GM19452 (cell line): ENCODE measurements around the gene RASSF3.

Source experiments
- ATAC-seq: cut with Tn5 transposase; IDR thresholded peaks from one replicate; pipeline ENCODE4 v1.9.1; 2021; ENCODE audit not compliant: unreplicated experiment

Gene RASSF3

GRCh38 chr12:64667793-64668192 is 57.5 kb downstream of the RASSF3 start:
- no peak for ATAC-seq

DNA sequence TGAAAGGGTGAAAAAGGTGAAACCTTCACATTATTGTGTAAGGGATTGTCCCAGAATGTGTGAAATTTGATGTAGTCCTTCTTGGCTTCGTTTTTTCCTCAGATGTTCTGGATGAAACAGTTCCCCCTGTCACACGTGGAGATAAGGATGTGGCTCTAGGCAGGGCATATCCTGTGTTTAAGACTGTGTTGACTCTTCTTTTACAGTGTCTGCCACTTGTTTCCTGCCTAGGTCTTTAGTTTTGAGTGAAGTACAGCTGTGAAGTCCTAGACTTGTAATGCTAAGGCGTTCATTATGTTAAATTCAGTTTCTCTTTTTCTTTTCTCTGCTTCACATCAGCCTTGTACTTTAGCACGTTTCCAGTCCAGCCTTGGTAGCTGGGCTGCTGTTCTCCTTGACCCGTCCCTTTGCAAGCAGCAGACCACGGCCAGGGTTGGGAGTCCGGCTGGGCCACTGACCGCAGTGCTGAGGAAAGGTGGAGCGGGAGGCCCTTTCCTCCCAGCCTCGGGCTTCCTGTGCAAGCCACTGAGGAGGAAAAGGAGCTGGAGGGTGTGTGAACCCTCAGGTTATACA is 59.1 kb downstream of the RASSF3 start:
- peak; percentile 72 for ATAC-seq

- no peak for ATAC-seq
These were observed 59.7 kb downstream of the RASSF3 start for GRCh38 chr12:64670019-64670418.

DNA sequence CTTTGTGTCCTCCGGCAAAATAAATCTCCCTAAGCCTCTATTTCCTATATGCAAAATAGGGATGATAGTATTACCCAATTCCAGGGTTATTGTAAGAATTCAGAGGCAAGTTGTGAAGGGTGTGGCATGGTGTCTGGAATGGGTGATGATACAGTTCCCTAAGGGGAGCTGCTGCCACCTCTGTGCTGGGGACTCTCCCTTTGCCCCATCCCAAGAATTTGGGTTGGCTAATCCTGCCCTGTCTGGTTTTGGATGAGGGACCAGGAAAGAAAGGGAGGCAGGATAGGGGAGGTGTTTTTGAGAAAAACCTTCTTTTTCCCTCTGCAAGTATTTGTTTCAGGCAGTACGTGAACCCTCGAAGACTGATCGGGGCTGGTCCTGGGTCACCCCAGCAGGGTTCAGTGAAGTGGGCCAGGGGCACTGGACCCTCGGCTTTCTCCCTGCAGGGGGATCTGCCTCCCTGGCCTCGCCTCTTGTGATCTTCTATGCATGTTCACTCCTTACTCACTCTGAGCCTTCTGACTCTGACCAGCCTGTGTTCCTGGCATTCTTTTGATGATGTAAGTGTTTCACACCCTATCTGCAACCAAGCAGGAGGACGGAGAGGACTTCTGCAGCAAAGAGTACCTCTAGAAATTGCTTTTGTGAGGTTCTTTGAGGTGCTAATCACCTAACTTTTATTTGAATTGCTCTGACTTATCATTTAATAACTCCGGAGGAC is 60.8 kb downstream of the RASSF3 start:
- no peak for ATAC-seq

DNA sequence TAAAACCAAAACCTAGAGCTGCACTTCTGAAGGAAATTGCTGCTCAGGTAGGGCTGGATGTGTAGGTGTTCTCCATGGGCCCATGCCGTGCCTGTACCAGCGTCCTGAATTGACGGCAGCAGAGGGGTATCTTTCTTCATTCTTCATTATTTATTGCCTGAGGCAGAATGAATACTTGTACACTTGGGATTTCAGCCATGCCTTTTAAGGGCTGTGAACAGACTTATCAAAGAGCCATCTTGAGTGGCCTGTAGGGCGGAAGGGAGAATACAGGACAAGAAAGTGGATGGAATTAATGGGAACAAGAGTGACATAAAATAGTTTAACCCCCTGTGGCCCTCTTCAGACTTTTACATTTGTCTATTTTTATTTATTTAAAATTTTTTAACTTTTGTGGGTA is 61.4 kb downstream of the RASSF3 start:
- no peak for ATAC-seq

GRCh38 chr12:64672925-64673409 is 62.7 kb downstream of the RASSF3 start:
- no peak for ATAC-seq

DNA sequence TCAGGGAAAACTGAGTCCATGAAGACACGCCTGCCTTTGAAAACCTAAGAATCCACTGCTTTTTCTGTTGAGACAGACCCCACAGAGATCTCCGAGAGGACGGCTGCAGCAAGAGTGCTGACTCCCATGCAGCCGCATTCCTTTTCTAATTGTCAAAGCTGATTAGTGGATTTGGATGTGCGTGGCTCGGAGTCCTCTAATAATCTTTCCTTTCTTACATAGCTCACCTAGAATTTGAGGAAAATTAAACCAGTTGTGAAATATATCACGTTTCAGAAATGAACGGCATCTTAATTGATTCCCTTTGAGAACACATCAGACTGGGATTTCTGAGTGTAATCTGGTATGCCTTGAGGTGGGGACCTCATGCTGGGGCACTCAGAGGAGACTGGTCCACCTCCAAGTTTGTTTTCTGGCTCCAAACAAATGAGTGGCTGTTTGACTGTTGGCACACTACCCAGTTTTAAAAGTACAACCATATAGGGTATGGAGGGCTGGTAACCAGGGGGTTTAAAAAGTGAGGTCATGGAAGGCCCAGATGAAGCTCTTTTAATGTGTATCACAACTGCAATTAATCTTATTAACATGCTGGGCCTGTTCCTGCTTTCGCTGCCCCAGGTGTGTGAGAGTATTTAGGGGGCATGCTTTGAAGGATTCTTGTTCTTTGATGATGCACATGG is 63.3 kb downstream of the RASSF3 start:
- no peak for ATAC-seq

DNA sequence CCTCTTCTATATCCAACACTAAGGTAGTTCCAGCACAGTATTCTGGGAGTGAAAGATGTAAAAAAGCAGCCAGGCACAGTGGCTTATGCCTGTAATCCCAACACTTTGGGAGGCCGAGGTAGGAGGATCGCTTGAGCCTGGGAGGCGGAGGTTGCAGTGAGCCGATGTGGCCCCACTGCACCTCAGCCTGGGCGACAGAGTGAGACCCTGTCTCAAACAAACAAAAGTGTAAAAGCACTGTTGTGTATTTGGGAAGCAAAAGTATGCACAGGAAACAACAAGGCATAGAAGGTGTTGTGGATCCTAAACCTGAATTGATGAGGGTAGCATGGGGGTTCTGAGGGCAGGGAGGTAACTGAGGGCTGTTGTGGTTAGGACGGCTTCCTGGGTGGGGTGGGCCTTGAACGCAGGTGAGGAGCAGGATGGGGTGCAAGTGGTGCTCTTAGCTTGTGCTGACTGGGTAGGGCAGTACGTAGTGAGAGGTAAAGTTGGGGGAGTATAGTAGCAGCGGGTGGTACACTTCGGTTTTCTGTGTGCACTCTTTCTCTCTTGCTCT is 64.2 kb downstream of the RASSF3 start:
- ATAC-seq, result no peak

DNA sequence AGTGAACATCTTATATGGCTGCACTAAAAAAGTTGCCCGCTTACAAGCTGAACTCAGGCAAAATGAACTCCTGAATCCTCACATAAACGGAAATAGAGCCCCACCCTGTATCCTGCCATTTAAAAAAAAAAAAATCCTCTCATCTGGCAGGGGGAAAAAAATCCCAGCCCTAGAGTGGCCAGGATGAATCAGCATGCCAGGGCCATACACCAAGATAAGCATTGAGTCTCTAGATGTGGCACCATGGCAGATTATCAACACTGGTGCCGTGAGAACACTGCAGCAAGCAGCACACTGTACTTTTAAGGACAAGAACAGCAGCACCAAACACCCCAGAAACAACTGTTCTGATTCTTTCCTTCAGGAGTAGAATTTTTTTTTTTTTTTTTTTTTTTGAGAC is 65.5 kb downstream of the RASSF3 start:
- no peak for ATAC-seq

DNA sequence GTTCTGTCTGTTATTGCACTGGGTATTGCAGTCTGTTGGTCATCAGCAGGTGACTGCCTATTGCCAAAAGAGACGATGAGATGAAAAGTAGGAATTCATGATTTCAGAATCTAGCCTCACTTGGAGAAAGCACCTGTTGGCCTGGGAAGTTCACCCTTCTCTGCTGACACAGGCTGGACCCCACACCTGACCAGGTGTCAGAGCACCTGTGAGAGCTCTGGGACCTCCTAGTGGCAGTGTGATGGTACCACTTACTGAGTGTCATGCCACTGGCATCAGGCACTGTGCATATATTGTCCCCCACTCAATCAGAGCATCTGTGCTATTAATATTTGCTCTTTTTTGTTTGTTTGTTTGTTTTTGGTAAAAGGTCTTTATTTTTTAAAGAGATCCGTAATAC is 68.0 kb downstream of the RASSF3 start:
- no peak for ATAC-seq

DNA sequence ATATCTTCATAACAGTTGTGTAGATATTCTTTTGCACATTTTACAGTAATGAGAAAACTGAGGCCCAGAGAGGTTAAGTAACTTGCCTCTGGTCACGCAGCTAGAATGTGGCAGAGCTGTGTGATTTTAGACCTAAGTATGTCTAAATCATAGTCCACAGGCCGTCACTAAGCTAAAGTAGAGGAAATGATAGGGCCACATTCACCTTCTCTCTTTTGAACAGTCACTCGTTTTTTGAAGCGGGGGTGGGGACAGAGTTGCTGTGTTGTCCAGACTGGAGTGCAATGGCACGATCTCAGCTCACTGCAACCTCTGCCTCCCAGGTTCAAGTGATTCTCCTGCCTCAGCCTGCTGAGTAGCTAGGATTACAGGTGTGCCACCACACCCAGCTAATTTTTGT is 68.5 kb downstream of the RASSF3 start:
- no peak for ATAC-seq

- no peak for ATAC-seq
These were observed 69.2 kb downstream of the RASSF3 start for GRCh38 chr12:64679487-64680001.

DNA sequence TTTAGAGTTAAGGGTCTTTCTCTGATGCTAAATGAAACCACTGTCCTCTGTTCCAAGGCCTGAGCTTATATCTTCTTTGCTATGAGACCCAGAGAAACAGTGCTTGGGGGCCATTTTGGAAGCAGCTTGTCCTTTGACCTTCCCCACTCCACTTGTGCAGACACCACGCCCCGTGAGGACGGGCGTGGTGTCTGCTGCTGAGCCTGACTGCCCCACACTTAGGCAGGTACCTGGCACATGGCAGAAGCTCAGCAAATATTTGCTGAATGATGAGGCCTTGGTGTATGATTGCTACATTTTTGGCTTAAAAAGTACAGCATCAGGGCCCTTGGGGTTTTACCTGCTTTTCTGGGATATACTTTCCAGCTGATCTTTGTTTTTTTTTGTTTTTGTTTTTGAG is 69.9 kb downstream of the RASSF3 start:
- no peak for ATAC-seq

GRCh38 chr12:64681200-64682052 is 71.1 kb downstream of the RASSF3 start:
- no peak for ATAC-seq

DNA sequence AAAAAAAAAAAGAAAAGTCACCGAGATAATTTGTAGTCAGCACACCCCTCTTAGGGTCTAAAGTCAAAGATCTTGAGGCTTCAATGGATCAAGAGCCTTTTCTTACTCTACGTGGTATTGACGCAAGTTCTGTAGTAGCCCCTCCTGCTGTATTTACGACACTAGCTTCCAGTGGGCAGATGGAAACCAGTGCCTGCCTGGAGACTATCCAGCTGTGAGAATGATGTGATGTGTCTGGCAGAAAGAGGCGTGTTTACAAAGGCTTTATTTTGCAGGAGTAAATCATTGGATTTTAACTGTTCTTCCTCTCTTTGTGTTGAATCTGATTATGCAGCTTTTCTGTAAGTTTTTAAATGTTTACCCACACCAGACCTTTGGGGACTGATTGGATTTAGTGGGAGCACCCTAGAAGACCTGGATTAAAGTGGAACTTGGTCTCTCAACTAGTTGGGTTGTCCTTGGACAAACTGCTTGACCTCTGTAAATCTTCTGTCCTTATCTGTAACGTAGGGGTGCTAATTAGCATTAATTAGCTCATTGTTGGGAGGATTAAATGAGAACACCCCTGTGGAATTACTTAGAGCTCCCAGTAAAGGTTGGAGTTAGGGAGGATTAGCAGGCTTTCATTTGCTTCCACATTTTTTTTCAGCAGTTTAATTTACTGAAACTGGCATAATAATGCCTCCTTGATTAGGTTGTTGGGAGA is 72.4 kb downstream of the RASSF3 start:
- ATAC-seq, result no peak

- ATAC-seq, result no peak
These were observed 73.7 kb downstream of the RASSF3 start for GRCh38 chr12:64683816-64684543.

- no peak for ATAC-seq
These were observed 74.8 kb downstream of the RASSF3 start for GRCh38 chr12:64685050-64685449.

GRCh38 chr12:64685605-64686004 is 75.3 kb downstream of the RASSF3 start:
- no peak for ATAC-seq

DNA sequence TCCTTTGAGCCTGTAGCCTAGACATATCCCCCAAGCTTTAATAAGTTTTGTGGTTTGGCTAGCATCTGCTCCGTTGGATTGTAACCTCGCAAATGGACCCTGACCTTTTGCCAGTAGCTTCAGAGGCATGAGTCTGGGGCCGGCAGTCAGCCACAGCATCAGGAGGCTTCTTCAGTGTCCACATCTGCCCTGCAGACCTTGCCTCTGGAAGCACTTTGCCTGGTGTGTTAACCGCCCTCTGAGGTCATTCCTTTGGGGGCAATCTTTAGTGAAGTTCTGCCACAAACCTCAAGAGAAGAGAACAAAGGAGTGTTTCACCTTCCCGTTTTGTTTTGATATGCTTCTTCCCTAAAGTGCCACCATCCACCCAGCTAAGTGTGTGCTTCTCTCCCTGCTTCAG is 77.5 kb downstream of the RASSF3 start:
- ATAC-seq, result no peak

DNA sequence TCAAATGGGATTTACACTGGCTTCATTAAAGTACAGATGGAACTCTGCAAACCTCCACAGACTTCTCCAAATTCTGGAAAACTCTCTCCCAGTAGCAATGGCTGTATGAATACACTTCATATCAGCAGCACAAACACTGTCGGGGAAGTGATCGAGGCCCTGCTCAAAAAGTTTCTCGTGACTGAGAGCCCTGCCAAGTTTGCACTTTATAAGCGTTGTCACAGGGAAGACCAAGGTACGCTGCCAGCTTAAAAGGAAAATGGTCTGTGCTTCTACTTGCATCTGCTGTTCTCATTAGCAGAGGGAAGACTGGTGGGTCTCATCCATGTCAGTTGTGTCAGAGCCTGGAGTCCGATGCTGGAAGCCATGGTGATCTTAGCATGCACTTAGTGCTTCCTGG is 77.9 kb downstream of the RASSF3 start:
- no peak for ATAC-seq
